Progenitor cell of endocrine pancreas (in vitro differentiated cells): ENCODE measurements around the gene ZNF226. TPM values are rescaled to one million over a fixed set of nuclear protein-coding genes. Genes with fewer than 3 reads are reported as not detected.
A peak's percentile ranks its signal among the peaks of the same experiment; 100 is the strongest.
"Not testable (repeated sequence)": the region's sequence is repeated elsewhere in the genome, so short reads cannot be mapped to it uniquely, and the experiment has no call there.

ENCODE experiments used
- DNase-seq: peaks from one replicate; pipeline ENCODE4 v3.0.0; 2021; ENCODE audit warnings: low spot score; ENCODE audit not compliant: unreplicated experiment
- H3K27ac Mint-ChIP-seq: 2 replicates; pipeline ENCODE4 v1.8.0; 2021; ENCODE audit warnings: mild to moderate bottlenecking, moderate library complexity, mixed read lengths
- H3K27me3 Mint-ChIP-seq: 2 replicates; pipeline ENCODE4 v1.8.0; 2021; ENCODE audit warnings: mixed read lengths
- H3K36me3 Mint-ChIP-seq: 2 replicates; pipeline ENCODE4 v1.8.0; 2022; ENCODE audit warnings: mixed read lengths; ENCODE audit not compliant: insufficient read depth
- H3K4me1 Mint-ChIP-seq: 2 replicates; pipeline ENCODE4 v1.8.0; 2021; ENCODE audit warnings: low read depth, mixed read lengths
- H3K4me3 Mint-ChIP-seq: 2 replicates; pipeline ENCODE4 v1.8.0; 2021; ENCODE audit warnings: low read depth, mild to moderate bottlenecking, moderate library complexity, mixed read lengths
- H3K9me3 Mint-ChIP-seq: 2 replicates; pipeline ENCODE4 v1.8.0; 2021; ENCODE audit warnings: low read depth, mixed read lengths
- total RNA-seq: library from RNA; stranded (reverse); gene quantifications from 2 replicates; pipeline ENCODE4 v1.2.1, GENCODE V29; 2021
- TF ChIP-seq, protein P1 (sequence below): fragments of 200-600 bp; sonication (generic); IDR thresholded peaks from one replicate; pipeline ENCODE4 v1.5.0; 2021; ENCODE audit warnings: antibody characterized with exemption, mild to moderate bottlenecking; ENCODE audit not compliant: unreplicated experiment

Gene ZNF226
- total RNA-seq, 1 donor from 2014 or later: 38.7 TPM

DNA sequence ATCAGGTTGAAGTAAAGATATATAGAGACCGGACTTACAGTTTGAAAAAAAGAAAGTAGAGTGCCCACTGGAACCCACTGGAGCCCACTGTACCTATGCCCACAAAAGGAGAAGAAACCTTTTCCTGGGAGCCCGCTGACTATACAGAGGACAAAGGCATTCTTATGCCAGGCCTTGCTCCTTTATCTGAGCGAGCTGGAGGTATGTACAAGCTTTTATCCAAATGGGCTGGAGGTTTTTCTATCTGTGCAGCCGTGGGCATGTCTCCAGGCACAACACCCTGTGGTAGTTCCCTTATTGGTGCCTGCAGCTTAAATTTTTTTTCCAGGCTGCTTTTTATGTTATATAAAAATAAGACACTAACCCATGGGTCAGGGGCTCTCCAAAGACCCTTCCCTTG lies 15.1 kb upstream of the ZNF226 start:
- TF ChIP-seq, protein P1, sequence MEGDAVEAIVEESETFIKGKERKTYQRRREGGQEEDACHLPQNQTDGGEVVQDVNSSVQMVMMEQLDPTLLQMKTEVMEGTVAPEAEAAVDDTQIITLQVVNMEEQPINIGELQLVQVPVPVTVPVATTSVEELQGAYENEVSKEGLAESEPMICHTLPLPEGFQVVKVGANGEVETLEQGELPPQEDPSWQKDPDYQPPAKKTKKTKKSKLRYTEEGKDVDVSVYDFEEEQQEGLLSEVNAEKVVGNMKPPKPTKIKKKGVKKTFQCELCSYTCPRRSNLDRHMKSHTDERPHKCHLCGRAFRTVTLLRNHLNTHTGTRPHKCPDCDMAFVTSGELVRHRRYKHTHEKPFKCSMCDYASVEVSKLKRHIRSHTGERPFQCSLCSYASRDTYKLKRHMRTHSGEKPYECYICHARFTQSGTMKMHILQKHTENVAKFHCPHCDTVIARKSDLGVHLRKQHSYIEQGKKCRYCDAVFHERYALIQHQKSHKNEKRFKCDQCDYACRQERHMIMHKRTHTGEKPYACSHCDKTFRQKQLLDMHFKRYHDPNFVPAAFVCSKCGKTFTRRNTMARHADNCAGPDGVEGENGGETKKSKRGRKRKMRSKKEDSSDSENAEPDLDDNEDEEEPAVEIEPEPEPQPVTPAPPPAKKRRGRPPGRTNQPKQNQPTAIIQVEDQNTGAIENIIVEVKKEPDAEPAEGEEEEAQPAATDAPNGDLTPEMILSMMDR: no peak
- H3K4me3 Mint-ChIP-seq: no peak overlapping the region
- H3K36me3 Mint-ChIP-seq: peaks cover 44% of the 10 kb centered on the region
- no peaks in the 10 kb centered on the region for H3K4me1 Mint-ChIP-seq
- no peaks in the 10 kb centered on the region for H3K27me3 Mint-ChIP-seq
- no peak overlapping the region for H3K27ac Mint-ChIP-seq
- DNase-seq: no peak
- peaks cover 8% of the 10 kb centered on the region for H3K9me3 Mint-ChIP-seq

DNA sequence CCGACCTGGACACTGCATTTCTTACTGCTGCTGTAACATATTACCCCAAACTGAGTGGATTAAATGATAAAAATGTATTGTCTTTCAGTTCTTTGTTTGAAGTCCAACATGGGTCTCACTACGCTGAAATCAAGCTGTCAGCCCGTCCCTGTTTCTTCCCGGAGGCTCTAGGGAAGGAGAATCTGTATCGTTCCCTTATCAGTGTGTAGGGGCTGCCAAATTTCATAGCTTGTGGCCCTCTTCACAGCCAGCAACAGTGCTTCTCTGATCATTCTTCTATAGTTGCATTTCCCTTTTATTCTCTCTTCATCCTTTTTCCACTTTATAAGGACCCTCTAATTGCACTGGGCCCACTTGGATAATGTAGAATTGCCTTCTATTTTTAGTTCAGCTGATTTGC lies 13.4 kb upstream of the ZNF226 start:
- TF ChIP-seq, protein P1: no peak
- peaks cover 52% of the 10 kb centered on the region for H3K36me3 Mint-ChIP-seq
- H3K4me3 Mint-ChIP-seq: no peak overlapping the region
- no peak overlapping the region for H3K27ac Mint-ChIP-seq
- H3K4me1 Mint-ChIP-seq: no peaks in the 10 kb centered on the region
- no peak for DNase-seq
- no peaks in the 10 kb centered on the region for H3K27me3 Mint-ChIP-seq
- H3K9me3 Mint-ChIP-seq: peaks cover 15% of the 10 kb centered on the region

DNA sequence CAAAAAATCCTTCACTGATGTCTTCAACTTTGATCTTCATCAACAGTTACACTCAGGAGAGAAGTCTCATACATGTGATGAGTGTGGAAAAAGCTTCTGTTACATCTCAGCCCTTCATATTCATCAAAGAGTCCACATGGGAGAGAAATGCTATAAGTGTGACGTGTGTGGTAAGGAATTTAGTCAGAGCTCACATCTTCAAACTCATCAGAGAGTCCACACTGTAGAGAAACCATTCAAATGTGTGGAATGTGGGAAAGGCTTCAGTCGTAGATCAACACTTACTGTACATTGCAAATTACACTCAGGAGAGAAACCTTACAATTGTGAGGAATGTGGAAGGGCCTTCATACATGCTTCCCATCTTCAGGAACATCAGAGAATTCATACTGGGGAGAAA lies 8.4 kb upstream of the ZNF226 start:
- peaks cover 60% of the 10 kb centered on the region for H3K36me3 Mint-ChIP-seq
- H3K9me3 Mint-ChIP-seq: peaks cover 31% of the 10 kb centered on the region

GRCh38 chr19:44163789-44164188 lies 1.1 kb upstream of the ZNF226 start:
- H3K36me3 Mint-ChIP-seq: peaks cover 20% of the 10 kb centered on the region
- no peak overlapping the region for H3K4me3 Mint-ChIP-seq
- peaks cover 17% of the 10 kb centered on the region for H3K9me3 Mint-ChIP-seq

More for the DNA sequence above, 8.4 kb upstream of the ZNF226 start:
- no peaks in the 10 kb centered on the region for H3K4me1 Mint-ChIP-seq
- no peak overlapping the region for H3K4me3 Mint-ChIP-seq
- H3K27me3 Mint-ChIP-seq: no peaks in the 10 kb centered on the region
- TF ChIP-seq, protein P1: no peak
- H3K27ac Mint-ChIP-seq: no peak overlapping the region
- DNase-seq: no peak

DNA sequence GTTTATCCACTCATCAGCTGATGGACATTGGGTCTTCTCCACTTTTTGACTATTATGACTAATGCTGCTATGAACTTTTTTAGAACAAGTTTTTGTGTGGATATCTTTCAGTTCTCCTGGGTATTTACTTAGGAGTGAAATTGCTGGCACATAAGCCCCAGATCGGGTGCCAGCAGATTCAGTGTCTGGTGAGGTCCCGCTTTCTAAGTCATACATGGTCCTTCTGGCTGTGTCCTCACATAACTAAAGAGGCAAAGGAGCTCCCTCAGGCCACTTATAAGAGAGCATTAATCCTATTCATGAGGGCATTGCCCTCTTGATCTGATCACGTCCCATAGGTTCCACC lies 600 bp upstream of the ZNF226 start:
- H3K4me3 Mint-ChIP-seq: peak overlapping the region; percentile 91
- H3K4me1 Mint-ChIP-seq: peaks cover 7% of the 10 kb centered on the region
- peak overlapping the region; percentile 99 for H3K27ac Mint-ChIP-seq
- DNase-seq: no peak
- H3K9me3 Mint-ChIP-seq: peaks cover 17% of the 10 kb centered on the region
- TF ChIP-seq, protein P1: no peak
- peaks cover 22% of the 10 kb centered on the region for H3K36me3 Mint-ChIP-seq
- peaks cover 10% of the 10 kb centered on the region for H3K27me3 Mint-ChIP-seq

More at GRCh38 chr19:44163789-44164188, 1.1 kb upstream of the ZNF226 start:
- Mint-ChIP-seq H3K27me3 (peaks cover 10% of the 10 kb centered on the region), H3K27ac (no peak overlapping the region), H3K4me1 (peaks cover 7% of the 10 kb centered on the region)
- TF ChIP-seq, protein P1: no peak
- DNase-seq: no peak

DNA sequence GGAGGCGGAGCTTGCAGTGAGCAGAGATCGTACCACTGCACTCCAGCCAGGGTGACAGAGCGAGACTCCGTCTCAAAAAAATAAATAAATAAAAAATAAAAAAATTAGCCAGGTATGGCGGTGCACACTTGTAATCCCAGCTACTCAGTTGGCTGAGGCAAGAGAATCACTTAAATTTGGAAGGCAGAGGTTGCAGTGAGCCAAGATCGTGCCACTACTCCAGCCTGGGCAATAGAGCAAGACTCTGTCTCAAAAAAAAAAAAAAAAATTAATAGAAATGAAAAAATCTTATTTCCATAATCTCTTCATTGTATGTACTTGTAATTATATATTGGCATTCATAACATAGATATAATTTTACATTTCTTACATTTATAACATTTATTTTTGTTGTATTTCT lies 5.8 kb downstream of the ZNF226 start:
- not testable (repeated sequence) for H3K4me1 Mint-ChIP-seq, H3K4me3 Mint-ChIP-seq, DNase-seq, H3K27ac Mint-ChIP-seq, H3K27me3 Mint-ChIP-seq
- Mint-ChIP-seq H3K9me3 (peaks cover 33% of the 10 kb centered on the region), H3K36me3 (peaks cover 78% of the 10 kb centered on the region)
